Muscle layer of duodenum (tissue), 2 donors: Measurements from ENCODE around the gene NIPA2.

Source experiments
- H3K27ac ChIP-seq: one replicate; pipeline ENCODE4 v1.7.0; 2013; ENCODE audit warnings: mild to moderate bottlenecking, low read length
- H3K27me3 ChIP-seq: one replicate; pipeline ENCODE4 v1.7.0; 2013; ENCODE audit warnings: low read depth, mild to moderate bottlenecking, control low read depth, low read length
- H3K36me3 ChIP-seq, 2 donors: one replicate each; pipeline ENCODE4 v1.7.0; 2013; ENCODE audit warnings: low read length in 2 of 2, control low read depth in 1 of 2, mild to moderate bottlenecking in 1 of 2; ENCODE audit not compliant: insufficient read depth in 2 of 2, control insufficient read depth in 1 of 2
- H3K4me1 ChIP-seq, 2 donors: one replicate each; pipeline ENCODE4 v1.7.0; 2013; ENCODE audit warnings: low read length in 2 of 2, mild to moderate bottlenecking in 2 of 2, control low read depth in 1 of 2, moderate library complexity in 1 of 2; ENCODE audit not compliant: insufficient read depth in 2 of 2, control insufficient read depth in 1 of 2
- H3K4me3 ChIP-seq, 2 donors: one replicate each; pipeline ENCODE4 v1.7.0; 2013; ENCODE audit warnings: low read length in 2 of 2, low read depth in 1 of 2, mild to moderate bottlenecking in 1 of 2
- H3K9me3 ChIP-seq, 2 donors: one replicate each; pipeline ENCODE4 v1.7.0; 2013; ENCODE audit warnings: low read length in 2 of 2, control low read depth in 1 of 2, mild to moderate bottlenecking in 1 of 2; ENCODE audit not compliant: control insufficient read depth in 1 of 2
- donor health status: healthy.

Gene NIPA2

GRCh38 chr15:22808761-22809280 lies 29.6 kb upstream of the NIPA2 start:
- H3K9me3 ChIP-seq: no peaks in the 10 kb centered on the region
- peaks cover 3 to 8% of the 10 kb centered on the region in 2 donors for H3K36me3 ChIP-seq
- no peaks in the 10 kb centered on the region for H3K4me1 ChIP-seq
- no peaks in the 10 kb centered on the region for H3K27me3 ChIP-seq
- no peak overlapping the region for H3K4me3 ChIP-seq
- H3K27ac ChIP-seq: no peak overlapping the region

- no peaks in the 10 kb centered on the region for H3K9me3 ChIP-seq
- no peak overlapping the region for H3K27ac ChIP-seq
- H3K4me3 ChIP-seq: no peak overlapping the region
- H3K4me1 ChIP-seq: no peaks in the 10 kb centered on the region
- H3K36me3 ChIP-seq: peaks cover 3 to 12% of the 10 kb centered on the region in 2 donors
- H3K27me3 ChIP-seq: no peaks in the 10 kb centered on the region
Observed at GRCh38 chr15:22810033-22810852, 28.2 kb upstream of the NIPA2 start.

- no peaks in the 10 kb centered on the region for H3K9me3 ChIP-seq
- H3K4me3 ChIP-seq: no peak overlapping the region
- H3K27me3 ChIP-seq: no peaks in the 10 kb centered on the region
- H3K36me3 ChIP-seq: peaks cover 3 to 12% of the 10 kb centered on the region in 2 donors
- H3K27ac ChIP-seq: no peak overlapping the region
- no peaks in the 10 kb centered on the region for H3K4me1 ChIP-seq
Observed at GRCh38 chr15:22810853-22811338, 27.6 kb upstream of the NIPA2 start.

DNA sequence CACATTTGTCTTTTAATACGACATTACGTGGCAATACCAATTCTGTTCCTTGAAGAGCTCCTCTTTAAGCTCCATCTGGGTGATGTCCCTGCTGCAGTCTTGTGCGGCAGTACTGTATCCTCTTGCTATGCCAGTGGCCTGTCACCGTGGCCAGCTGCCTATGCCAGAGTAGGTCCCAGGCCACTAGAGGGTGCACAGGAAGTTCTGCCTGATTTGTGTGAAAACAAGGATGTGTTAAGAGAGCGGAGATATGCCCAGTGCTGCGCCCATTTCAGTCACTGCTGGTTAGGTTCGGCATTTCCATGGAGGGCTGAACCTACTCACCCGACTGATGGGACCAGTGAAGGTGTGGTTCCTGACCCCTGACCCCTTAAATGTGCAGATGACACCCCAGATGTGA lies 26.8 kb upstream of the NIPA2 start:
- no peaks in the 10 kb centered on the region for H3K27me3 ChIP-seq
- H3K4me3 ChIP-seq: no peak overlapping the region
- H3K27ac ChIP-seq: no peak overlapping the region
- peaks cover 3 to 12% of the 10 kb centered on the region in 2 donors for H3K36me3 ChIP-seq
- H3K4me1 ChIP-seq: no peaks in the 10 kb centered on the region
- no peaks in the 10 kb centered on the region for H3K9me3 ChIP-seq

GRCh38 chr15:22813844-22814243 lies 24.6 kb upstream of the NIPA2 start:
- Histone ChIP-seq H3K27me3 (no peaks in the 10 kb centered on the region), H3K36me3 (peaks cover 3 to 12% of the 10 kb centered on the region in 2 donors), H3K4me3 (no peak overlapping the region), H3K27ac (no peak overlapping the region), H3K4me1 (no peaks in the 10 kb centered on the region), H3K9me3 (no peaks in the 10 kb centered on the region)

- Histone ChIP-seq H3K36me3 (peaks cover 3 to 17% of the 10 kb centered on the region in 2 donors), H3K27ac (no peak overlapping the region), H3K4me3 (no peak overlapping the region), H3K4me1 (no peaks in the 10 kb centered on the region), H3K27me3 (no peaks in the 10 kb centered on the region), H3K9me3 (no peaks in the 10 kb centered on the region)
Observed at GRCh38 chr15:22815766-22816165, 22.7 kb upstream of the NIPA2 start.

DNA sequence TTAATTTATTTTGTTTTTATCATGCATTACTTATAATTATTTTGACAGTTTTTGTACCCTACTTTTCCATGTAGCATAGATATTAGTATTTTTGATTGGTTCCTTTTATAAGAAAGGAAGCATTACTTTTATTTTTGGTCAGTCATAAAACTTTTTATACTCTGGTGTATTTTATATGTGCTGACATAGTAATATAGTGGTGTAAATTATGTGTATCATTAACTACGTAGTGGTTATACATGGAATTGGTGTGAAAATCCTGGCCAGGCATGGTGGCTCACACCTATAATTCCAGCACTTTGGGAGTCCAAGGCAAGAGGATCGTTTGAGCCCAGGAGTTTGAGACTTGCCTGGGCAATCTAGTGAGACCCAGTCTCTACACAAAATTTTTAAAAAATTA lies 18.8 kb upstream of the NIPA2 start:
- no peaks in the 10 kb centered on the region for H3K4me1 ChIP-seq
- H3K27ac ChIP-seq: no peak overlapping the region
- no peak overlapping the region for H3K4me3 ChIP-seq
- H3K27me3 ChIP-seq: no peaks in the 10 kb centered on the region
- no peaks in the 10 kb centered on the region for H3K9me3 ChIP-seq
- H3K36me3 ChIP-seq: peaks cover 14 to 28% of the 10 kb centered on the region in 2 donors

DNA sequence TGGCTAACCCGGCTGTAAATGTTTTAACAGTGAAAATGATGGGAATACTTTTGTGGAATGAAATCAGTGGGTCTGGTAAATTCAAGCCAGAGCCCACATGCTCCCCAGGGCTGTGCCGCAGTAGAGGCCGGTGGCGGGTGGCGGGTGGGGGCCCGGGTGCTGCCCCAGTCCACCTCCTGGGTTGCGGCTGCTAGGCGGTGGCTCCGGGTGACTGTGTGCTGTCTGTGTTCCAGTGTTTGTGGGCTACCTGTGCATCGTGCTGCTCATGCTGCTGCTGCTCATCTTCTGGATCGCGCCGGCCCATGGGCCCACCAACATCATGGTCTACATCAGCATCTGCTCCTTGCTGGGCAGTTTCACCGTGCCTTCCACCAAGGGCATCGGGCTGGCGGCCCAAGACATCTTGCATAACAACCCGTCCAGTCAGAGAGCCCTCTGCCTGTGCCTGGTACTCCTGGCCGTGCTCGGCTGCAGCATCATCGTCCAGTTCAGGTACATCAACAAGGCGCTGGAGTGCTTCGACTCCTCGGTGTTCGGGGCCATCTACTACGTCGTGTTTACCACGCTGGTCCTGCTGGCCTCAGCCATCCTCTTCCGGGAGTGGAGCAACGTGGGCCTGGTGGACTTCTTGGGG lies 14.9 kb upstream of the NIPA2 start:
- Histone ChIP-seq H3K4me1 (no peaks in the 10 kb centered on the region), H3K9me3 (no peaks in the 10 kb centered on the region), H3K27ac (no peak overlapping the region), H3K27me3 (no peaks in the 10 kb centered on the region), H3K36me3 (peaks cover 24 to 48% of the 10 kb centered on the region in 2 donors), H3K4me3 (no peak overlapping the region)

DNA sequence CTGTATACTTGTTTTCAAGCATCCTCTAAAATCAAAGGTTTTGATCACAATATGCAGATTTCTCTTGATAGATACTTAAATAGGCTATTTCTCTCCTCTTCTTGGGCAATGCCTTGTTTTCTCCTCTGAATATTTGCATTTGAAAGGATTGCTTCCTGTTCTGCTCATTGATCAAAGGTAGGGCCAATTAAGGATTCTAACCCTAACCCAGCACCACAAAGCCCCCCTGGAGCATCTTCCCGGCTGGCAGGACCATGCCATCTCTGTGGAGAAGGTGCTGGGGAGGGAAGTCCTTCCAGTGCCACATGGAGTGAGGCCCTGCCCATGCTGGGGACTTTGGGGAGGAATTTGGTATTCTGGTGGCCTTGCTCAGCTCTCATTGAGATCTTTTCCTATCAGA lies 11.3 kb upstream of the NIPA2 start:
- Histone ChIP-seq H3K4me1 (no peaks in the 10 kb centered on the region), H3K27ac (no peak overlapping the region), H3K27me3 (no peaks in the 10 kb centered on the region), H3K36me3 (peaks cover 15 to 35% of the 10 kb centered on the region in 2 donors), H3K4me3 (no peak overlapping the region), H3K9me3 (no peaks in the 10 kb centered on the region)

DNA sequence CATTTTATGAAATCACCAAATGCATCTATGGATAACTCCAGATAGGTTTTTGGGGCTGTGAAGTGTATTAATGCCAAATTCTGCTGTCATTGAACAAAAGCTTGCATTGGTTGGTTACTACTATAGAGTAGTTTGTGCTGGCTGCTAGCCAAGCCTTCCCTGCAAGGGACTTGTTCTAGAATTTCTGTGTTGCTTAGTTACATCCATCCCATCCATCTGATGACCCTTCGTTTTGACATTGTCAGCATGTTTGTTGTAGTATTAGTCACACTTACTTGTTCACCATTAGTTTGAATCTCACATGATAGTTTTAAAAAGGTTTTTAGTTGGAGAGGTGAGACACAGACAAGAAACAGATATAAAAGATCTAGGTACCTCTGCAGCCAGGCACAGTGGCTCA lies 7.0 kb upstream of the NIPA2 start:
- Histone ChIP-seq H3K36me3 (peaks cover 0 to 14% of the 10 kb centered on the region in 2 donors), H3K9me3 (no peaks in the 10 kb centered on the region), H3K27ac (no peak overlapping the region), H3K27me3 (no peaks in the 10 kb centered on the region), H3K4me3 (no peak overlapping the region), H3K4me1 (no peaks in the 10 kb centered on the region)

DNA sequence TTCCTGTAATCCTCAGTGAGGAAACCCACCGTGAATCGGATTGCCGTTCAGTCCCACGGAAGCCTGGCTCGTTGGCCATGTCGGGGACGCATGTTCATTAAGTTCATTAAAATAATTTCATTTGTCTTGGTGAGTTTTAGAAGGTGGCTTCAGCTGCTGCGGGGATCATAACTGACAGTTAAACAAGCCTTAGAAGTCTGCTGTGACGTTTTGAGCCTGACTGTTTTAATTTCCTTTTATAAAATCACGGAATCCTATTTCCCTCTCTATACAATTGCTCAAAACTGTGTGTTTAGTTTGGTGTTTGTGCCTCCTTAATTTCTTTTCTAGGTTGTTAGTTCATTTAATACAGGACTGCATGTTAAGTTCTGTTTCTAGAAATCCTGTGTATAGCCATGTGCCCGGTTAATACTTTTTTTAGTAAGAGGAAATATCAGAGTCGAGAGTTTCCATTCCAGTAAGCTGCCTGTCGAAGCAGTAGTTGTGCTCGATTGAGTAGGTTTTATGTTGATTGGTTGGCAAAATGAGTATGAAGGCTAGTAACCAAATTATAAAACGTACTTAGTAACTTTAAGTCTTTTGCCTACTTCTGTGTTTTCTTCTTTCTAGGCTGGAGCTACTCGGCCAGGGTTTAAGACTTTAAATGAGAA lies 705 bp downstream of the NIPA2 start:
- no peaks in the 10 kb centered on the region for H3K9me3 ChIP-seq
- H3K27ac ChIP-seq: peak overlapping the region; percentile 99
- peaks cover 0 to 15% of the 10 kb centered on the region in 2 donors for H3K4me1 ChIP-seq
- peak overlapping the region; percentile 94 to 95 for H3K4me3 ChIP-seq
- H3K36me3 ChIP-seq: no peaks in the 10 kb centered on the region
- no peaks in the 10 kb centered on the region for H3K27me3 ChIP-seq
